ENCODE data around the gene PLEKHG4.

- no peak for TF ChIP-seq CTCF (IDR thresholded peaks at IDR 0.05; ENCODE audit: insufficient read depth, low read length)
- no peak for TF ChIP-seq SPI1 (IDR thresholded peaks at IDR 0.05; ENCODE audit: borderline replicate concordance, low read depth)
- no peak for TF ChIP-seq POLR2AphosphoS5 (IDR thresholded peaks at IDR 0.05; ENCODE audit: low read depth)
- no peak for TF ChIP-seq REST (IDR thresholded peaks at IDR 0.05; ENCODE audit: insufficient replicate concordance, low read depth)
- no peak for TF ChIP-seq GABPA (IDR thresholded peaks at IDR 0.05; ENCODE audit: low read depth)
Measured at GRCh38 chr16:67265834-67266233, 13.5 kb upstream of the PLEKHG4 start.
